ENCODE data around the gene IL3.
A peak's percentile ranks its signal among the peaks of the same experiment; 100 is the strongest.

Gene IL3

GRCh38 chr5:132060501-132061161 lies at the start of gene IL3:
IL3 (plus strand) TSS chr5:132060655; CDS start chr5:132060707, 52 bp downstream.
- DNase-seq, result no peak

- DNase-seq, result peak in 1 of 56 donors; percentile 19
These were observed 49.4 kb upstream of the IL3 start for GRCh38 chr5:132010989-132011621.

- peak in 25 of 56 donors; percentile 18 to 69 (median 38) for DNase-seq
These were observed 48.7 kb upstream of the IL3 start, which contains the start of gene ACSL6 for GRCh38 chr5:132011622-132012343. ACSL6 (minus strand) TSS chr5:132011658; CDS start chr5:132011553, 105 bp downstream.

- peak in 3 of 56 donors; percentile 16 to 33 (median 33) for DNase-seq
These were observed 48.0 kb upstream of the IL3 start for GRCh38 chr5:132012371-132013005.

GRCh38 chr5:132013006-132013689 lies 47.3 kb upstream of the IL3 start:
- DNase-seq, result no peak

GRCh38 chr5:132013711-132014110 lies 46.7 kb upstream of the IL3 start:
- no peak for DNase-seq

- DNase-seq, result no peak
These were observed 43.7 kb upstream of the IL3 start for GRCh38 chr5:132016721-132017250.

GRCh38 chr5:132017316-132017715 lies 43.1 kb upstream of the IL3 start:
- DNase-seq, result no peak

- DNase-seq, result no peak
These were observed 42.5 kb upstream of the IL3 start for GRCh38 chr5:132017738-132018625.

GRCh38 chr5:132019337-132019736 lies 41.1 kb upstream of the IL3 start:
- DNase-seq, result no peak

- DNase-seq, result no peak
These were observed 40.4 kb upstream of the IL3 start for GRCh38 chr5:132019857-132020555.

GRCh38 chr5:132020568-132021339 lies 39.7 kb upstream of the IL3 start:
- DNase-seq, result no peak

GRCh38 chr5:132021654-132022053 lies 38.8 kb upstream of the IL3 start:
- no peak for DNase-seq

- no peak for DNase-seq
These were observed 37.7 kb upstream of the IL3 start for GRCh38 chr5:132022737-132023136.

- DNase-seq, result no peak
These were observed 37.0 kb upstream of the IL3 start for GRCh38 chr5:132023258-132024116.

GRCh38 chr5:132024117-132024435 lies 36.4 kb upstream of the IL3 start:
- DNase-seq, result no peak

- DNase-seq, result no peak
These were observed 35.6 kb upstream of the IL3 start for GRCh38 chr5:132024789-132025402.

All from nucleus accumbens (tissue), 56 donors.